Epithelial cell of prostate (primary cell): Measurements from ENCODE around the gene TGFB1I1.
"Not testable (repeated sequence)": the region's sequence is repeated elsewhere in the genome, so short reads cannot be mapped to it uniquely, and the experiment has no call there.

Experiments used
- DNase-seq: peaks from one replicate; pipeline ENCODE4 v3.0.0-alpha.2; 2011; ENCODE audit warnings: low read depth, low spot score
- H3K27ac ChIP-seq: fragments of 450-650 bp; 2 replicates; pipeline ENCODE4 v1.5.1; 2017; ENCODE audit warnings: mild to moderate bottlenecking

TGFB1I1 gene

GRCh38 chr16:31467151-31467773, 4.7 kb upstream of the TGFB1I1 start:
- H3K27ac ChIP-seq: no peak overlapping the region
- DNase-seq: no peak

DNA sequence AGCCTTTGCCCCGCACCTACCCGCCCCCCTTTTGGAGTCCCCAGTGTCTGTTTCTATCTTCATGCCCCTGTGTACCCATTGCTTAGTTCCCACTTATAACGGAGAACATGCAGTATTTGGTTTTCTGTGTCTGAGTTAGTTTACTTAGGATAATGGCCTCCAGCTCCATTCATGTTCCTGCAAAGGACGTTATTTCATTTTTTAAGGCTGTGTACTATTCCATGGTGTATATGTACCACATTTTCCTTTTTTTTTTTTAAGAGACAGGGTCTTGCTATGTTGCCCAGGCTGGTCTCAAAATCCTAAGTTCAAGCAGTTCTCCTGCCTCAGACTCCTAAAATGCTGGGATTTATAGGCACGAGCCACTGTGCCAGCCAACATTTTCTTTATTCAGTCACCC, 4.1 kb upstream of the TGFB1I1 start:
- no peak overlapping the region for H3K27ac ChIP-seq
- no peak for DNase-seq

- H3K27ac ChIP-seq: no peak overlapping the region
- DNase-seq: no peak
These were observed 1.3 kb upstream of the TGFB1I1 start for GRCh38 chr16:31470615-31471014.

DNA sequence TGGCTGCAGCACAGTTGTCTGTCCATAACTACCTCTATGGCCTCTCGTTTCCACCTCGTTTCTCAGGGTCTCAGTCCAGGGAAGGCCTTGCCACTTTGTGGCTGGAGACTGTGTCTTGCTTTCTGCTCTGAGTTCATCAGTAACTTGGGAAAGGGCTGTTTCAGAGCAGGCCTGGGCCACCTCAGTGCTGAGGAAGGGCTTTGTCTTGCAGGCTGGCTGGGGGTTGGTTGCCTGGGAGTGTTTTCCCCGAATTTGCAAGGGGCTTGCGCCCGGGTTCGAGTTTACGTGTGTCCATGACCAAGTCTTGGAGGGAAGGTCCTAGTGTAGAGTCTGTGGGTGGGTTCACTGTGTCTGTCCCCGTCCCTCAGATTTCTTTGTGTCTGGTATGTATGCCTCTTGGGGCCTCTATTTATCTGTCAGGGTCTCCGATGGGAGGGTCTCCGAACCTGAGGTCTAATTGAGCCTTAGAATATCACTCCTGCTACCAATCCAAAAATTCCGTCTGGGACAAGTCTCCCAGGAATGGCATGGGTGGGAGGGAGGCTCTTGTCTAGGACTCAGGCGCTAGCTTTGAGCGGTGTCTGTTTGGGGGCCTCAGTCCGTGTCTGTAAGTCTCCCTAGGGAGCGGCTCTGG, 594 bp upstream of the TGFB1I1 start:
- DNase-seq: no peak
- H3K27ac ChIP-seq: peak overlapping the region; percentile 70

DNA sequence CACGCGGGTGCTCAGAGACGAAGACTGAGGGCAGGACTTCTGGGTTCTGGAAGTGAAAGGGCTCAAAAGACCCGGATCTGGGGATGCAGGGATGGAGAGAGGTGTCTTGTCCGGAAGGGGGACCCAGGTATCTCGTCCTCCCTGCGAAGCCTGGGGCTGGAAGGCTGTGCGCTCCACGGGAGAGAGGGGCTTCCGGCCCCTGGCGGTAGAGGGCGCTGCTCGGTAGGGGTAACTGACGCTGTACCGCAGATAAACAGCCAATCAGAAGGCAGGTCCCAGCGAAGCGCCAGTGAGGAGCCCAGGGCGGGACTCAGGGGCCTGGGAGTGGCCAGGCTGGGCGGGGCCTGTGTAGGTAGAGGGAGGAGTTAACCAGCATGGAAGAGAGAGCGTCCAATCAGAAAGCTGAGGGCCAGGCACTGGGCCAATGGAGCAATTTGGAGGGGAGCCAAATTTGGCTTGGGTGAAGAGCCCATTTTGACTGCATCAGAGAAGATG, 804 bp downstream of the TGFB1I1 start:
- peak overlapping the region; percentile 70 for H3K27ac ChIP-seq
- DNase-seq: peak; percentile 51

DNA sequence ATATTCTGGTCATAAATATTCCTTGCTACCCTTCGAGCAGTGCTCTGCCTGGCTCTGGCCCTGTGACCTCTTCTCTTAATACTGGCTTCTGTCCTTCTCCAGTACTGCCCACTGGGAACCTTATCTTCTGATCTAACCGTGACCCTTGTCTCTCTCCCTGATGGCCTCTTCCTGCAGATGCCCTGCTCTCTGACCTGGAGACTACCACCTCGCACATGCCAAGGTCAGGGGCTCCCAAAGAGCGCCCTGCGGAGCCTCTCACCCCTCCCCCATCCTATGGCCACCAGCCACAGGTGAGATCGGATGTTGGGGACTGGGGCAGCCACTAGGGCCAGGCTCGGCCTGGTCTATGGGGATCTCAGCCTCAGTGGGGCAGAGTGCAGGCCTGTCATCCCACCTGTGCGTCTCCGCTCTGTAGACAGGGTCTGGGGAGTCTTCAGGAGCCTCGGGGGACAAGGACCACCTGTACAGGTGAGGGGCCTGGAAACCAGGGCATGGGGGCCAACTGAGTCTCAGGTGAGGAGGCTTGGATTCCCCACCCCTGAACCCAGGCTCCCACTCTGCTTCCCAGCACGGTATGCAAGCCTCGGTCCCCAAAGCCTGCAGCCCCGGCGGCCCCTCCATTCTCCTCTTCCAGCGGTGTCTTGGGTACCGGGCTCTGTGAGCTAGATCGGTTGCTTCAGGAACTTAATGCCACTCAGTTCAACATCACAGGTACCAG, 1.5 kb downstream of the TGFB1I1 start:
- no peak overlapping the region for H3K27ac ChIP-seq
- no peak for DNase-seq

GRCh38 chr16:31474173-31474714, 2.3 kb downstream of the TGFB1I1 start:
- no peak overlapping the region for H3K27ac ChIP-seq
- no peak for DNase-seq

DNA sequence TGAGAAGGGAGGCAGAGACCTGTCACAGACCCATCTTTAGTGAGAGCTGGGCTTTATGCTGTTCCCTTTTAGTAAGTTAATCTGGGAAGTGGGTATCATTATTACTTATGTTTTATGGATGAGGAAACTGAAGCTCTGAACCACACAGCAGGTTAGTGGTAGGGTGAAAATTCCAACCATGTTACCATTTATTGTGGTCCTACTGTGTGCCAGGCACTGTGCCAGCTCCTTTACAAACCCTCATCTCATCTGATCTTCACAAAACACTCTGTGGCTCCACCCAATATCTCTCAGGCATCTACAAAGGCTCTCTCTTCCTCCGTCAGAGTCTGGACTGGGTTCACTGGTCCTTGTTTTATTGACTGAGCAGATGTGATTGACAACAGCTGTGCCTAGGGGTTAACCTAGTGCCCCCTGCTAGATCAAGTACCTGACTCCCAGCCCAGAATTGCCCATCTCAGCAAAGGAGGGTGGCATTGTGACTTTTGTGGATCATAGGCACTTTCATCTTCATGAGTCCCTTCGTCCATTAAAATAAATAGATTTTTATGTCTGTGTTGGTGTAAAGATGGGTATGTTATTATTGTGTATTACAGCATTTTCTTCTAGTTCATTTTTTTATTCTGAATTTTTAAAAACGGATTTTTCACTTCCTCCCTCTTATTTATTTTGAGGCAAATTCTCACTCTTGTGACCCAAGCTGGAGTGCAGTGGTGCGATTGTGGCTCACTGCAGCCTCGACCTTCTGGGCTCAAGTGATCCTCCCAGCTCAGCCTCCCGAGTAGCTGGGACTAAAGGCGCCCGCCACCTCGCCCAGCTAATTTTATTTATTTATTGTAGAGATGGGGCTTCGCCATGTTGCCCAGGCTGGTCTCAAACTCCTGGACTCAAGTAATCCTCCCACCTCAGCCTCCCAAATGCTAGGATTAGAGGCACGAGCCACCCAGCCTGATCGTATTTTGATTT, 3.1 kb downstream of the TGFB1I1 start:
- no peak overlapping the region for H3K27ac ChIP-seq
- DNase-seq: no peak

GRCh38 chr16:31475946-31476302, 4.0 kb downstream of the TGFB1I1 start:
- no peak overlapping the region for H3K27ac ChIP-seq
- no peak for DNase-seq

DNA sequence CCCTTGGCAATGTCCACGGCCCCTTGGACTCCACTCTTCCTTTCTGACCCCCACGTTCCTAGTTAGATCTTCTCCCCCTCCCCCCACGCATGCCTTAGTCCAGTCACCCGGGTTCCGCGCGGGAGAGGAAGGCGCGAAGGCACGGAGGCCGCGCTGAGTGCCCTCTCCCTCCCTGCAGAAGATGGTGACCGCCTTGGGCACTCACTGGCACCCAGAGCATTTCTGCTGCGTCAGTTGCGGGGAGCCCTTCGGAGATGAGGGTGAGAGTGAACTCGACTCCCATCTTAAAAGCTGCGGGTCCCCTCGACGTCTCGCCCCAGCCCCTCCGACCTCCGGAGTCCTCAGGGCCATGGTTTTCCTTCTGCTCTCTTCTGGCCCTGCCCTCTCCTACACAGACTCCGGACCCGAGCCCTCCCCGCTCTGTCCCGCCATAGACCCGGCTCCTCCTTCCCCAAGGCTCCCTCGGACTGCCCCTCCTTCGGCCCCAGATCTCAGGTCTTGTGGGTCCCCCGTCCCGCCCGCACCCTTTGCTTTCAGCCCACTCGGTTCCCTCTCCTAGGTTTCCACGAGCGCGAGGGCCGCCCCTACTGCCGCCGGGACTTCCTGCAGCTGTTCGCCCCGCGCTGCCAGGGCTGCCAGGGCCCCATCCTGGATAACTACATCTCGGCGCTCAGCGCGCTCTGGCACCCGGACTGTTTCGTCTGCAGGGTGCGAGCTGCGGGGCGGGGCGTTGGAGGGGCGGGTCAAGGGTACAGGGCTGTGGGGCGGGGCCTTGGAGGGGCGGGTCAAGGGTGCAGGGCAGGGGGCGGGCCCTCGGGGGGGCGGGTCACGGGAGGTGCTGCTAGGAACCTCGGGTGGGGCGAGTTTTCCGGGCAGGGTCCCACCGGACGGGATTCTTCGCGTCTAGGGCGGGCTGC, 4.6 kb downstream of the TGFB1I1 start:
- DNase-seq: no peak
- H3K27ac ChIP-seq: no peak overlapping the region

DNA sequence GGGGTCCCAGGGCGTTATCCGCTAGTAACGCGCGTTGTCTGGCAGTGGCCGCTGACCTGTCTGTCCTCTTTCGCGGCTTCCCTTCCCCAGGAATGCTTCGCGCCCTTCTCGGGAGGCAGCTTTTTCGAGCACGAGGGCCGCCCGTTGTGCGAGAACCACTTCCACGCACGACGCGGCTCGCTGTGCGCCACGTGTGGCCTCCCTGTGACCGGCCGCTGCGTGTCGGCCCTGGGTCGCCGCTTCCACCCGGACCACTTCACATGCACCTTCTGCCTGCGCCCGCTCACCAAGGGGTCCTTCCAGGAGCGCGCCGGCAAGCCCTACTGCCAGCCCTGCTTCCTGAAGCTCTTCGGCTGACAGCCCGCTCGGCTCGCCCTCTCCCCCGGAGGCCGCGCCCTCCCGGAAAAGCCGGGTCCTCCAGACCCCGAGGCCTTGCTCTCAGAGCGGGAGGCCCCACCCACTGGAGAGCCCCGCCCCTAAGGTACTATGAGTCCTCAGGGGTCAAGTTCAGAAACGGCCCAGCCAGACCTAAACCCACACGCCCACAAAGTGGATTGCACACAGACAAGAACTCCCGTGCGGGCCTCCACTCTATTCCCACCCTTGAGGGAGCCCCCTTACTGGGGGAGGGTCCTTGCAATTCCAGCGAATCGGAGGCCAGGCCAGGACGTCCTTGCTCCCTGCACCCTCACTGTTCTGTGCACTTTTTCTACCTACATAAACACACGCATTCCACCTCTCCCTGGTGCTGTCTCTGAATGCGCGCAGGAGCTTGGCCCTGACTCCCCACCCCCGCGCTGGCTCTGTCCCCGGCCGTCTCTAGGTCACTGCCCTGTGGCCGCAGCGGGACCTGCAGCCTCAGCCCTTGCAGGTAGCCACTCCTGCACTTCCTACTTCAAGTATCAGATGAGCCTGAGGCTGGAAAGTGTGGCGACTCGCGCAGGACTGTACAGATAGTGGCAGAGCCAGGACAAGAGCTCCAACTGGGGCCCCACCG, 5.6 kb downstream of the TGFB1I1 start:
- DNase-seq: no peak
- no peak overlapping the region for H3K27ac ChIP-seq

GRCh38 chr16:31478956-31479355, 7.0 kb downstream of the TGFB1I1 start:
- DNase-seq: no peak
- H3K27ac ChIP-seq: no peak overlapping the region

DNA sequence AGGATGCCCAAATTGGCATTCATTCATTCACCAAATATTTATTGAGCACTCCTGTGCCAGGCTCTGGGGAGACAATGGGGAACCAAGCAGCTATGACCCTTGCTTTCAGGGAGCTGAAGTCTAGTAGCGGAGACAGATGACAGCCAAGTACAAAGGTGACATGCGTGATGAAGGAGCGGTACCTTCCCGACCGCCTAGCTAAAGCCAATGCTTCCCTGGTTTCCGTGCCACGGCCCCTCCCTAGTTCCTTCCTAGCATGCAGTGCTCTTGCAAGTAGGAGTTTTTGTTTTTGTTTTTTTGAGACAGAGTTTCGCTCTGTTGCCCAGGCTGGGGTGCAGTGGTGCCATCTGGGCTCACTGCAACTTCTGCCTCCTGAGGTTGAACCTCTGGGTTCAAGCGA, 7.8 kb downstream of the TGFB1I1 start:
- no peak overlapping the region for H3K27ac ChIP-seq
- no peak for DNase-seq

DNA sequence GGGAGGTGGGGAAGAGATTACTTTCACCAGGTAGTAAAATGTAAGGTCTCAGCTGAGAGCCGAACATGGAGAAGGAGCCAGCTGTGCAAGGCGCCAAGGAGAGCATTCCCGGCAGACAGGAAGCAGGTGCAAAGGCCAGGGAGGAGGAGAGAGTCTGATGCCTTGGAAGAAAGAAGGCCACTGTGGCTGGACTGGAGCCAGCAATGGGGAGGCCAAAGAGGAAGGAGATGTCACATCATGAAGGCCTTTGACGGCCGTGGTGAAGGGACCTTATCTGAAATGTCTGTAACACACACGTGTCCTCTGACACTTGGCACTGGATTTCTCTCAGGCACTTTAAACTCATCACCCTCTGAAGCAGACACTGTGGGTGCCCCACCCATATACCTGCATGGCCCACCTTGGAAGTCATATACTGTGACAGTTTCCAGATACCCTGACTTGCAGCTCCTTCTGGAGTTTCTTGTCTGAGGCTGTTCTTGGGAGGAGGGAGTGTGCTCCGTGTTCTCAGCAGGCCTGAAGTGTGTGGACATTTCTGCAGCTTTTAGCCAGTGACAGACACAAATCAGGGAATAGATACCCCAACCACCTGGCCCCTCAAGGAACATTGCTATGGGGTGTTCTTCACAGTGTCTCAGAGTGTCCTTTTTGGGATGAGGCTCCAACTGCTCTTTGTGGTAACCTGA, 9.0 kb downstream of the TGFB1I1 start:
- no peak for DNase-seq
- no peak overlapping the region for H3K27ac ChIP-seq

- DNase-seq: no peak
- no peak within 1 kb of the TSS for H3K27ac ChIP-seq
These were observed 11.1 kb downstream of the TGFB1I1 start, which contains the start of gene SLC5A2 for GRCh38 chr16:31483081-31483480. SLC5A2 (plus strand) TSS chr16:31483123; CDS start chr16:31483137, 14 bp downstream.

GRCh38 chr16:31484048-31484447, 12.1 kb downstream of the TGFB1I1 start:
- not testable (repeated sequence) for H3K27ac ChIP-seq, DNase-seq

DNA sequence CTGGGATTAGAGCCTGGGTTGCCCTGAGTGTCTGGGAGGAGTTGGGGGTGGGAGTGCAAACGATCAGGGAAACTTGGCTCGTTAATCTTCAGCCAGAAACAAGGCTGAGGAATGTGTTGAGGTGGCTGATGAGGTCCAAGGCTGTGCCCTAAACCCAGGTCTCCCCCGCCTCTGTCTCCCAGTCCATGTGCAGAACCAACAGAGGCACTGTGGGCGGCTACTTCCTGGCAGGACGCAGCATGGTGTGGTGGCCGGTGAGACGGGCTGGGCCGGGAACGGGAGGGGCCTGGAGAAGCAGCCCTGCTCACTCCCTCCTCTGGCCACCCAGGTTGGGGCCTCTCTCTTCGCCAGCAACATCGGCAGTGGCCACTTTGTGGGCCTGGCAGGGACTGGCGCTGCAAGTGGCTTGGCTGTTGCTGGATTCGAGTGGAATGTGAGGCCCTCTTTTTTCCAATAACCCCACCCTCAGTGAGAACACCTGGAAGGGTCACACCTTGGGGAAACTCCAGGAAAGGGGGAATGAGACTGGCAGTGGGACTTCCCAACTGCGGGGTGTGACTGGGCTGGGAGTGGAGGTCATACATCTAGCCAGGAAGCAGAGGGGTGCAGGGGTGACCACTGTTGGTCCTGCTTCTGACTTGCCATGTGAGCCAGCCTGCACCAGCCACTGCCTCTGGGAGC, 12.7 kb downstream of the TGFB1I1 start:
- DNase-seq: no peak
- no peak overlapping the region for H3K27ac ChIP-seq
